ENCODE data around the gene DHX40.
"Not testable (repeated sequence)": the region's sequence is repeated elsewhere in the genome, so short reads cannot be mapped to it uniquely, and the experiment has no call there.

DHX40 gene, protein sequence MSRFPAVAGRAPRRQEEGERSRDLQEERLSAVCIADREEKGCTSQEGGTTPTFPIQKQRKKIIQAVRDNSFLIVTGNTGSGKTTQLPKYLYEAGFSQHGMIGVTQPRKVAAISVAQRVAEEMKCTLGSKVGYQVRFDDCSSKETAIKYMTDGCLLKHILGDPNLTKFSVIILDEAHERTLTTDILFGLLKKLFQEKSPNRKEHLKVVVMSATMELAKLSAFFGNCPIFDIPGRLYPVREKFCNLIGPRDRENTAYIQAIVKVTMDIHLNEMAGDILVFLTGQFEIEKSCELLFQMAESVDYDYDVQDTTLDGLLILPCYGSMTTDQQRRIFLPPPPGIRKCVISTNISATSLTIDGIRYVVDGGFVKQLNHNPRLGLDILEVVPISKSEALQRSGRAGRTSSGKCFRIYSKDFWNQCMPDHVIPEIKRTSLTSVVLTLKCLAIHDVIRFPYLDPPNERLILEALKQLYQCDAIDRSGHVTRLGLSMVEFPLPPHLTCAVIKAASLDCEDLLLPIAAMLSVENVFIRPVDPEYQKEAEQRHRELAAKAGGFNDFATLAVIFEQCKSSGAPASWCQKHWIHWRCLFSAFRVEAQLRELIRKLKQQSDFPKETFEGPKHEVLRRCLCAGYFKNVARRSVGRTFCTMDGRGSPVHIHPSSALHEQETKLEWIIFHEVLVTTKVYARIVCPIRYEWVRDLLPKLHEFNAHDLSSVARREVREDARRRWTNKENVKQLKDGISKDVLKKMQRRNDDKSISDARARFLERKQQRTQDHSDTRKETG

DNA sequence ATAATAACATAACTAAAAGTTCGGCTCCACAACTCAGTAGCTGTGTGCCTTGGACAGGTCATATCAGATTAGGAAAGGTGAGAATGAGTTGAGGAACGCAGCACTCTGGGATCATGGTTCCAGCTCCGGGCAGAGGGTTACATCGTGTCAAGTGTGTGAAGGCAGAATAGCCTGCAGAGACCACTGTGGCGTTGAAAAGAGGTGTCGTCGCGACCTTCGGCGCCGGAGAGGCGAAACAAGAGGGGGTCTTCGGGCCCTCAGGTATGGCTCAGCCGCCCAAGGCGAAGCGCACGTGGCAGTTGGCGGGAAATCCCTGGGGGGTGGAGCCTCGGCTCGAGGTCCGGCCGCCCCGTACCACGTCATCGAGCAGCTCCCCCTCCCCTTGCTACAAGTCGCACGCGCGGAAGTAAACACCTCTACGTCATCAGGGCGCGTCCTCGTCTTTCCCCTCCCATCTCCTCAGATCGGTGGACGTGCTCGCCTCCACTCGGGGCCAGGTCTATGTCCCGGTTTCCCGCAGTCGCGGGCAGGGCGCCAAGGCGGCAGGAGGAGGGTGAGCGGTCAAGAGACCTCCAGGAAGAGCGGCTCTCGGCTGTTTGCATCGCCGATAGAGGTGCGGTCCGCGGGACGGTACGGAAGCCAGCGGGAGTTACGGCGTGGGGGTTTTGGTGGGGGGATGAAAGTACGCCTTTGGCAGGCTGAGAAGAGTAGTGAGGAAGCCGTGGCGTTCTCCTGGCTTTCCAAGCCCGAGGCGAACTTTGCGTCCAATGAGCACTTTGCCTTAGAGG lies at the start of gene DHX40:
DHX40 (plus strand) TSS at position 440 of the 788 bp plus-strand sequence; CDS start at position 502, 62 bp downstream.
- DNase-seq, result peak; percentile 98

DNA sequence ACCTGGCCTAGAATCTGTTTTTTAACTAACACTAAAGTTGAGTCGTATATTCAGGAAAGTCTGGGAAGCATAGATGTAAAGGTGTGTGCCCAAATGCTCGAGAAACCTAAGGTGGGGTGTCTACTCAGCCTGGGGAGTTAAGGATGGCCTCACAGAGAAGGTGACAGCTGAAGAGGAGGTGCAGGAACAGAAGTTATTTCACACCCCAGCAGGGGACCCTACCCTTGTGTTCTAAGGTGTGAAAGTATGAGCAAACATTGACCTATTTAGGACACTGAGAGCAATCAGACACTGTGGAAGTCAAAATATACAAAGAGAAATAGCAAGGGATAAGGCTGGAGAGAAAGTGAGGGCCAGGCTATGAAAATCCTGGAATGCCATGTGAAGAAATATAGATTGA lies 49.0 kb upstream of the DHX40 start:
- no peak for DNase-seq

DNA sequence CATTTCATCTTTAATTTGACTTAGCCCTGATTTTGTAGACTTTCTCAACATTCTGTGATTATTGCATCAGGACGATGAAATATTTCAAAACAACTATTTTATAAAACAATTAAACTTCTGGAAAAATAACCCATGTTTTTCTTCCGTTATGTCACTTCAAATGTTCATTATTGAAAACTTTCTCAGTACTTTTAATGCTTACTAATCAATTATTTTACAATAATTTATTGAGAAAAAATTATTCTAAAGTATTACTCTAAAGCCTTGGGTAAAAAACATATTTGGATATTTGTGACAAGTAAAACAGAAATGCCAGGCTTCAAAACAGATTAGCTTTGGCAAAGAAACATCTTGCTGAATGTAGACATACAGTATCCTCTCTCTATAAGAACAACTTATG lies 46.3 kb upstream of the DHX40 start:
- DNase-seq, result no peak

DNA sequence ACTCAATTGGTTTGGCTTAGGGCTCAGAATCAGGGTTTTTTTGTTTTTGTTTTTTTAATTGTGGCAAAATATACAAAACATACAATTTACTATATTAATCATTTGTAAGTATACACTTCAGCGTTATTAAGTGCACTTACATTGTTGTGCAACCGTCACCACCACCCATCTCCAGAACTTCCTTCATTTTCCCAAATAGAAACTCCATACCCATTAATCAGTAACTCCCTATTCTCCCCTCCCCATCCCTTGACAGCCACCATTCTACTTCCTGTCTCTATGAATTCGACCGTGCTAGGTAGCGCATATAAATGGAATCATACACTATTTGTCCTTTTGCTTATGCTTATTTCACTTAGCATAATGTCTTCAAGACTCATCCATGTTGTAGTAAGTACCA lies 45.2 kb upstream of the DHX40 start:
- DNase-seq, result no peak

DNA sequence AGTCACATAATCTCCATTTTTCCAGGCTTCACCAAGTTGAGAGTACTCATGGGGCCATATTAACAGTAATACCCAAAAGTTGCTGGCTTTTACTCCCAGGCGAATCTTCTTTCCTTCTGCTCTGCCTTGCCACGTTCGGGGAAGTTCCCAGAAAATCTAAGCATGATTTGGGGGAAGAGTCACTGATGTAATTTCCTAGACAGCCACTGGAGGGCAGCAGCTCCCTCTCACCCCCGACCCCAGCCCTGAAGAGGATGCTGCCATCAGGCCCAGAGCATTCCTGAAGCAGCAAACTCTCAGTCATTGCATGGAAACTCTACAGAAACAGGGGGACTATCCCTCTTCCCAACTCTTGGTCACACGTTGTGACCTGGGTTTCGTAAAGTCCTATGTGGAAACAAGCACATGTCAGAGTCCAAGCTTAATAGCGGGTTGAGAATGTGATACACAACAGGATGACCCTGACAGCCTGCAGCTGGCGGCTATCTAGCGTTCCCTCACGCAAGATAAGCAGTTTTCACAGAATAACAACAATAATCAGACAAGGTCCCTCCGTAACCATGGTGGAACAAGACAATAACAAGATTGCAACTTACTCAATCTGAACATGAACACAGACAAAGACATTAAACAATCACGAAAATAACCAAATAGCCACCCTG lies 43.8 kb upstream of the DHX40 start:
- DNase-seq, result peak; percentile 81

DNA sequence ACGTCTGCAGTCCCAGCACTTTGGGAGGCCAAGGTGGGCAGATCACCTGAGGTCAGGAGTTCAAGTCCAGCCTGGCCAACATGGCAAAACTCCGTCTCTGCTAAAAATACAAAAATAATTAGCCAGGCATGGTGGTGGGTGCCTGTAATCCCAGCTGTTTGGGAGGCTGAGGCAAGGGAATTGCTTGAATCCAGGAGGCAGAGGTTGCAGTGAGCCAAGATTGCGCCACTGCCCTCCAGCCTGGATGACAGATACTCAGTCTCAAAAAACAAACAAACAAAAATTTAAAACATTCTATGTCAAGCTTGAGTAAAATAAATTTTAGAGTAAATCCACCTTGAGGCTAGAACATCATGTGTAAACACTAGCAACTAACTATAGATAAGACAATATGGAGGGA lies 40.5 kb upstream of the DHX40 start:
- not testable (repeated sequence) for DNase-seq

DNA sequence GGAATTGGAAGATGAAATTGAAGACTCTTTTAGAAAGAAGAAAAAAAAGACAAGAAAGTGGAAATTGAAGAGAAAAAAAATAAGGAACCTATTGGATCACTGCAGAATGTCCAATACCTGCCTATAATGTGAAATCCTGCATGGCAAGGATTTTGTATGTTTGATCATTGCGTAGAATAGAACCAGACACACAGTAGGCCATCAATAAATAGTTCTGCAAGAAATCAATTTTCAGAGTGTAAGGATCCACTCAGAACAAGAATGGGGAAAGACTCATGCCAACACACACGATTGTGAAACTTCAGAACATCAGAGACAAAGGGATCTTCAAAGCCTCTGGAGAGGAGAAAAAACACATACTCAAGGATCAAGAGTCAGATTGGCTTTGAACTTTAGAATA lies 39.7 kb upstream of the DHX40 start:
- DNase-seq, result no peak

DNA sequence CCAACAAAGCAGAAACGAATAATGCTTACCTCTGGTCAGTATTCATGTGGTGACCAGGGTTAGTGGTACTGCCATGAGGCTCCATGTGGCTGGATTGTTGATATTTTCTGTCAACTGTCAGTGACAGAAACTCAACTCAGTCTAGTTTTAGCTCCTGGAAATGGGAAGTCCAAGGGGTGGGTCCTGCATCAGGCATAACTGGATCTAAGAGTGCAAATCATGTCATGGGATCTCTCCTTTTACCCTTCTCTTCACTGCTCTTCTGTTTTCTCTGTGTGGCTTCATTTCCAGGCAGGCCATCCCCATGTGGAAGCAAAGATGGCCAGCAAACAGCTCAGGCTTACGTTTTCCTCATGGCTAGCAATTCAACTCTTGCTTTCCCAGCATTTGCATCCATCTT lies 39.0 kb upstream of the DHX40 start:
- DNase-seq, result no peak

DNA sequence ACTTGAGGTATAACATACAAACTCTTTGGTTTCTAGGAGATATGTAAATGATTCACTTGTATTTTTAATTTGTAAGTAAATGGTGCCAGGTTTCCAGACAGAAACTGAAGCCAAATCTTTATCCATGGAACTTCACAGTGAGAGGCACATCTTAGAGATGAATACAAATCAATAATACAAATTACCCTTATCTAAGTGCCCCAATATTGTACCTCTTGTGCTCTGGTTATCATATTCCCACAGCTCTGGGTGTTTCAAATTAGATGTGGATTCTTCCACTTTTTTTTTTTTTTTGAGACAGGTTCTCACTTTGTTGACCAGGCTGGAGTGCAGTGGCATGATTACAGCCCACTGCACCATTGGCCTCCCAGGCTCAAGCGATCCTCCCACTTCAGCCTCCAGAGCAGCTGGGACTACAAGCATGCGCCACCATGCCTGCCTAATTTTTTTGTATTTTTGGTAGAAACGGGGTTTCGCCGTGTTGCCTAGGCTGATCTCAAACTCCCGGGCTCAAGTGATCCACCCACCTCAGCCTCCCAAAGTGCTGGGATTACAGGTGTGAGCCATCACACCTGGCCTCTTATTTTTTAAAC lies 38.0 kb upstream of the DHX40 start:
- no peak for DNase-seq

DNA sequence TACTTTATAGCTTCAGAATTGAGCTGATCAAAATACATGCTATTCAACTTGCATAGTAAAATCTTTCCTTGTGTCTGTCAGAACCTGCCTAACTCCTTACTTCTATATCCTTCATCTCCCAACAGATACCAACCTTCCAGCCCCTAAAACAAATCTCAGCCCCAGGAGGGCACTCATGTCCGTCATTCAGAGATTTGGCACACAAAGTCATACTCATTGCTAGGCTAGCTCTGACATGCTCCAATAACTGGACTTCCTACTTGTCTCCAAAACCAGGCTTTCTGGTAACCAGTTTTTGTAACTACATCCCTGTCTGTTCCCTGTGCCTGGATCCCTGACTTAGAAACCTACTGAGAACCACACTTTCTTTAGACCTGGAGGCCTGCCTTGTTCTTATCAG lies 37.5 kb upstream of the DHX40 start:
- DNase-seq, result no peak

DNA sequence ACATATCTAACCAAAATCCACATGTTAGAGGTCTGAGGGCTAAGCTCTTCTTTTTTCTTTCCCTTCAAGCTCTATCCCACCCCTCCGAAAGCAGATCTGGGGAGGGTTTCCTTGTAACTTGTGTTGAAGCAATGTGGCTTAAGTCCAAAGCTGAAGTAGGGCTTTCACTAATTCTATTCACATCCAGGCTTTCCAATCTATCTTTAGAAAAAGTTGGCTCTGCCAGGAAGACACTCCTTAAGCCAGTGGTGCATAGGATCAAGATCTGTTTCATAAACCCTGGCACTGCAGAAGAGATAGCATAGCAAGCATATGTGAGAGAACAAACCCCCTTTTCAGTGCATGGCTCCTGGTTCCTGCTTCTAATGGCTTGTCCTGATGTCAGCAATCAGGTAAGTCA lies 34.9 kb upstream of the DHX40 start:
- no peak for DNase-seq

DNA sequence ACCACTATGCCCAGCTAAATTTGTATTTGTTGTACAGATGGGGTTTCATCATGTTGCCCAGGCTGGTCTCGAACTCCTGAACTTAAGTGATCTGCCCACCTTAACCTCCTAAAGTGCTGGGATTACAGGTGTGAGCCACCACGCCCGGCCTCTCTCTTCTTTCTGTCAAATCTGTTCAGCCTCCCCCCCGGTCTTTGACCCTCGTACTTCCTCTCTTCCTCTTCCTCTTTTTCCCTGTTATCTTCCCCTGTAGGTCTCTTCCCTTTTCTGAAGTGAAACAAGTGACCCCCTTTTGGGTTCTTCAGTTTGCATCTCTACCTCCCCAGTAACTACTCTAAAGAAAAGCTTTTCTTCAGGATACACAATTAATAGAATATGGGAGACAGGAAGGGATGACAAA lies 31.7 kb upstream of the DHX40 start:
- no peak for DNase-seq

DNA sequence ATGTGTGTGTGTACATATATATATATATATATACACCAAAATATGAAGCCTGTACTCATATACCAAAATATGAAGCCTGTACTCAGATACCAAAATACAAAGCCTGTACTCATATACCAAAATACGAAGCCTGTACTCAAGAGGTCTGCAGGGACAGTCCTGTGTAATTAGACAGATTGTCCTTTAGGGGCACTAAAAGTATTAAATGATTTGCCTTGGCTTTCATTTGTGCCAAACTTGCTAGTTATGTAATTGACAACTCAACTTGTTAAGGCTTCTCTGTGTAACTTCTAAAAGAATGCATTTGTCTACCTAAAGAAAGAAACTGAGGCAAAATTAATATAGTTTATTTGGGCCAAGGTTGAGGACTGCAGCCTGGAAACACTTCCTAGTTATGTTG lies 30.8 kb upstream of the DHX40 start:
- DNase-seq, result no peak

DNA sequence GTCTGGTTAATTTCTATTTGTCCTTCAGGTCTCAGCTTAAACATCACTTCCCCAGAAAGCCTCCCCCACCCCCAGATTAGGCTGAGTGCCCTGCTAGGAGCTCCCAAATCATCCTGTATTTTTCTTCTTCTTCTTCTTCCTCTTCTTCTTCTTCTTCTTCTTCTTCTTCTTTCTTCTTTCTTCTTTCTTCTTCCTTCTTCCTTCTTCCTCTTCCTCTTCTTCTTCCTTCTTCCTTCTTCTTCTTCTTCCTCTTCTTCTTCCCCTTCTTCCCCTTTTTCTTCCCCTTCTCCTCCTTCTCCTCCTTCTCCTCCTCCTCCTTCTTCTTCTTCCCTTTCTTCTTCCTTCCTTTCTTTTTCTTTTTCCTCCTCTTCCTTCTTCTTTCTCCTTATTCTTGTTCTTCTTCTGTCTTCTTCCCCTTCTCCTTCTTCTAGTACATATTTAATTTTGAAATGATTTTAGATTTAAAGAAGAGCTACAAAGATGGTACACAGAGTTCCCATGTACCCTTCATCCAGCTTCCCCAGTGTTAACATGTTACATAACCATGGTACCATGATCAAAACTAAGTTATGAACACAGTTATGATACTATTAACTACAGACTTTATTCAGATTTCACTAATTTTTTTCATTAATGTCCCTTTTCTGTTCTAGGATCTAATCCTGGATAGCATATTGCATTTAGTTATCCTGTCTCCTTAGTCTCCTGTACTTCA lies 27.1 kb upstream of the DHX40 start:
- no peak for DNase-seq

DNA sequence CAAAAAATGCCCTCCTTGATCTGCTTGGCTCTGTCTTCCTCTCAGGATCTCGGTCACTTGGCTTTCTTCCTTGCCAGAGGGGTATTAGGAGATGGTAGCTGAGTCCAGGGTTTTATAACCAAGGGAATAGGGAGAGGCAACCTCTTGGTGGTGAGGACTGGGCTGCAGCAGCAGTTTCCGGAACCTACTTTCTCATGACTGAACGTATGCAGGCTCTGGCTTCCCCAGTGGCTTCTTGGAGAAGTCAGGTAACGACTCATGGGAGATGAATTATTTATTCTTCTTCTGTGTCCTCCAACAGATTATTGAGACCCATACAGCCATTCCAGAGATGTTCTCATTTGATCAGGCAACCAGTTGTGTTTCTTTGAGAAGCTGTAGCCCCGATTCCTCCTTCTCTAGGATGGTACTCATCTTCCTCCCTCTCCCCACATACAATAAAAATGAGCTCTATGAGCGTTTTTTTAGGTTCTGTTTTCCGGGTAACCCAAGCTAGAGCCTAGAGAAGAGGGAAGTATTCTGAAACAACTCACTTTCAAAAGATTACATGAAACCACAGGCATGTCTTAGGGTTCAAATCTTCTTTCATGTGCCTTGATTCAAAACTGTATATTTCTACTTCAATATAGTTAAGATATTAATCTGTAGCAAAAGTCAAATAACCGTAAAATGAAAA lies 22.3 kb upstream of the DHX40 start:
- no peak for DNase-seq

DNA sequence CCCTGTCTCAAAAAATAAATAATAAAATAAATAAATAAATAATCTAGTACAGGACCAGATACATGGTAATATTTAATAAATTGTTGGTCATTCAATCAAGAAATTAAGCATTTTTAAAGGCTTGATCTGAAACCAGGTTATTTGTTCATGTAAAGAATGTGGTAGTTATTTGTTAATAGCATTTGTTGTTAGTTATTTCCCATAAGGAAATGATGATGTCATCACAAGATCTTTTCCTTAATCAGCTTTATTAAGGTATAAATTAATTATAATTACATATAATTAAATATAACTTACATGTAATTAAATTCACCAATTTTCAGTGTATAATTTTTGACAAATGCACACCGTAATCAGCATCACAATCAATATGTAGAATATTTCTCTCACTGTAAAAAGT lies 19.5 kb upstream of the DHX40 start:
- no peak for DNase-seq

DNA sequence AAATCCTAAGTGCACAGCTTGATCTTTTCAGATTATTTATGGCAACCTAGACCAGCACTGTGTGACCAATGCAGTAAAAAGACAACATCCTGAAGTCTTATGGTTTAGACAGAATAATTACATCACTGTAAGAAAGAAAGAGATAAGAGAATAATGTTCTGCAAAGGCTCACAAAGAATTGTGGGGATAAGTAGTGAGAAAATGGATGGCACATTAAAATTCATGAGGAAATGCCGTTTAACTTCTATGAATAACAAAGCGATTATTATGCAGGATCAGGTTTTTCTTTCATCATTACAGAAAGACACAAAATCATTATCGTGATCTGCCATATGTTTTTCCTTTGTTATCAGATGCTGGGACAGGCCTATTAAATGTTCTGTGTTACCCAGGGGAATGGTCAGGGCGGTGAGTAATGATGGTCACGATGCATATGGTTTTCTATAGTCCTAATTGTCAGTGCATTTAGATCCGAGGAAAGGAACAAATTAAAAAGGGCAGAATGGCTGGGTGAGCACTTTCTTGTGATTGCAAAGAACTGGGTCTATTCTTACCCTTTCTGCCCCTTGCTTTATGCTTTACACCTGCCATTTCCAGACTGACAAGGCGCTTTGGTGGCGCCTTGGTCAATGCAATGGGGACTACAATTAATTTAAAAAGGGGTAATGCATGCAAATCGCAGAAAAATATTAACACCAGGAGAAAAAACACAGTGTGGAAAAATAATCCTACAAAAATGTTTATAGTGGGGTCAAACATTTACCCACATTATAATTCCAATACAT lies 18.1 kb upstream of the DHX40 start:
- DNase-seq, result no peak

DNA sequence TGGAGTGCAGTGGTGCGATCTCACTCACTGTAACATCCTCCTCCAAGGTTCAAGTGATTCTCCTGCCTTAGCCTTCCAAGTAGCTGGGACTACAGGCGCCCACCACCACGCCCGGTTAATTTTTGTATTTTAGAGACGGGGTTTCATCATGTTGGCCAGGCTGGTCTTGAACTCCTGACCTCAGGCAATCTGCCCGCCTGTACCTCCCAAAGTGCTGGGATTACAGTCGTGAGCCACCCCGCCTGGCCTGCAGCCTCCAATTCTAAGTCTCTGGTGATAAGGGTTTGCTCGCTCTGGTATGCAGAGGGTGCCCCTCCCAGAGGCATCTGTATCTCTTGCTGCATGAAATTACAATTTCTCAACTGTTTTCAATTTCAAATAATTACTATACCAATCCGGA lies 16.4 kb upstream of the DHX40 start:
- not testable (repeated sequence) for DNase-seq

DNA sequence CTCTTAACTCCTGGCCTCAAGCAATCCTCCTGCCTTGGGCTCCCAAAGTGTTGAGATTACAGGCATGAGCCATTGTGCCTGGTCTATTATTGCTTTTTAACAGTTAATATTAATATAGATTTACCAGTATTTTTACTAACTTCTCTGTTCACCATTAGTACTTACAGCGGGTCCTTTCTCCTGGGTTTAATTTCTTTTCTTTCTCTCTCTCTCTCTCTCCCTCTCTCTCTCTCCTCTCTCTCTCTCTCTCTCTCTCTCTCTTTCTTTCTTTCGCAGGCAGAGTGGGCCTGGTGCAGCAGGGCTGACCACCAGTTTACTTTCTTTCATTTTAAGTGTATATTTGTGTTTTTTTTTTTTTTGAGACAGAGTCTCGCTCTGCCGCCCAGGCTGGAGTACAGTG lies 14.7 kb upstream of the DHX40 start:
- DNase-seq, result no peak

DNA sequence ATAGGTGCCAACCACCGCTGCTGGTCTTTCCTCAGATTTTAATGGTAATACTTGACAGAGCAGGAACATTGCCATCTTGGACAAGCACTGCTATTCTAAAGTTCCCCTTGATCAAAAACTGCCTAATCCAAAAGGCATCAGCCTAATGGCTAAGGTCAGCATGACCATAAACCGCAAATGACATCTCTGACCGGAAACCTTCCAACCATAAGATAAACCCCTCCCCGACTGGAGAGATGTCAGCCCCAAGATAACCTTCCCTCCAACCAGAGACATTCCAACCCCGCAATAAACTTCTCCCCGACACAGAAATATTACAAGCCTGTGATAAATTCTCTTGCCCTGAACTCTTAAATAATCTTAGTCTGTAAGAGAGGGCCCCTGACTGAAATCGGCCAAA lies 7.4 kb upstream of the DHX40 start:
- no peak for DNase-seq

DNA sequence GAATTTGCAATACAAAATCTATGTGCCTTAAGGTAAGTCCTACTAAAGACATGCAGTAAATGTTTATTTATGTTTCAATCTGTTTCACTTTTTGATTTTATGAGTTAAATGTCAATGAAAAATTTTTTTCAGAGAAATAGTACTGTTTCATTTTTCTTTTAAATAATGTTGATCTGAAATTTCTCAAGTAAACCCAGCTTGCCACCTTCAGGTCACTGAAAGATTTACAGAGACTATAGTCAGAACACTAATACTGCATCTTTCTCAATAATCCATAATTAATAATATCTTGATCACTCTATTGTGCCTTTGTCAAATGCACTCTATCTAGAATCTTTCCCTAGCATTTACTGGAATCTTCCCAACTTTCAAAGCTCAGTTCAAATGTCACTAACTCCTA lies 6.5 kb upstream of the DHX40 start:
- no peak for DNase-seq
